Limb (tissue), 2 donors: ENCODE results near the gene TMEM107.

Experiments used
- DNase-seq, 2 donors: peaks; one replicate each; pipeline ENCODE4 v3.0.0-alpha.2; 2016; ENCODE audit errors: extremely low spot score in 2 of 2

The TMEM107 gene

GRCh38 chr17:8162233-8162996 is 13.8 kb downstream of the TMEM107 start, which contains the start of gene VAMP2:
VAMP2 (minus strand) TSS chr17:8162948; CDS start chr17:8162879, 69 bp downstream.
- DNase-seq = peak; percentile 66 to 73

- peak in 1 of 2 donors; percentile 31 for DNase-seq
Measured at GRCh38 chr17:8161289-8162232, 14.6 kb downstream of the TMEM107 start.

GRCh38 chr17:8160741-8161221 is 15.4 kb downstream of the TMEM107 start:
- no peak for DNase-seq

- no peak for DNase-seq
Measured at GRCh38 chr17:8160224-8160577, 16.0 kb downstream of the TMEM107 start.

- DNase-seq = no peak
Measured at GRCh38 chr17:8159459-8160223, 16.5 kb downstream of the TMEM107 start.

- no peak for DNase-seq
Measured at GRCh38 chr17:8159032-8159400, 17.2 kb downstream of the TMEM107 start.

GRCh38 chr17:8158267-8159031 is 17.7 kb downstream of the TMEM107 start:
- DNase-seq = peak; percentile 85 to 90

GRCh38 chr17:8156246-8156992 is 19.8 kb downstream of the TMEM107 start:
- peak; percentile 100 for DNase-seq

GRCh38 chr17:8155996-8156245 is 20.3 kb downstream of the TMEM107 start:
- no peak for DNase-seq

GRCh38 chr17:8155231-8155995 is 20.8 kb downstream of the TMEM107 start:
- no peak for DNase-seq

GRCh38 chr17:8154608-8155155 is 21.5 kb downstream of the TMEM107 start:
- no peak for DNase-seq

GRCh38 chr17:8153957-8154607 is 22.1 kb downstream of the TMEM107 start:
- DNase-seq = peak; percentile 98 to 100

- peak; percentile 77 to 91 for DNase-seq
Measured at GRCh38 chr17:8153525-8153956, 22.6 kb downstream of the TMEM107 start.

GRCh38 chr17:8153031-8153451 is 23.1 kb downstream of the TMEM107 start:
- peak in 1 of 2 donors; percentile 47 for DNase-seq

GRCh38 chr17:8152112-8152775 is 23.9 kb downstream of the TMEM107 start, which contains the start of gene PER1:
PER1 (minus strand) TSS chr17:8152404; CDS start chr17:8150706, 1,698 bp downstream.
- peak; percentile 93 to 96 for DNase-seq

GRCh38 chr17:8151641-8152111 is 24.5 kb downstream of the TMEM107 start:
- peak; percentile 66 to 82 for DNase-seq

- peak; percentile 92 to 96 for DNase-seq
Measured at GRCh38 chr17:8151120-8151640, 25.0 kb downstream of the TMEM107 start.
